Activated CD4-positive, alpha-beta memory T cell treated with anti-CD3 and anti-CD28 coated beads for 36 hours (primary cell): ENCODE data around the gene SLC12A6. TPM values are rescaled to one million over a fixed set of nuclear protein-coding genes. Genes with fewer than 3 reads are reported as not detected.

Experiments
- microRNA-seq: library from miRNA; unstranded; fragments of <30 nt; microRNA quantifications from one replicate; pipeline ENCODE4 v1.2.0, GENCODE V29; 2022; ENCODE audit warnings: borderline number of aligned reads, borderline microRNAs expressed, borderline replicate concordance
- total RNA-seq, 2 experiments: library from RNA; stranded (reverse); gene quantifications; one replicate each; pipeline ENCODE4 v1.2.3, GENCODE V29; 2021

SLC12A6 gene
- total RNA-seq, 2 experiments from 2014 or later: 18.4 to 18.5 TPM

Small RNAs within 50 kb of the gene (microRNA-seq; reads per million reads assigned to microRNA genes)
- gene MIR1233-1: not detected

Other genes starting within 250 kb of the SLC12A6 start
- 10 to 100 TPM; 62.7 to 68.4 TPM for gene EMC7, start 235.9 kb downstream of the SLC12A6 start, total RNA-seq
- 1 to 10 TPM; 2.0 to 2.3 TPM for gene PGBD4, start 235.7 kb downstream of the SLC12A6 start, total RNA-seq
- gene KATNBL1, start 127.7 kb downstream of the SLC12A6 start, total RNA-seq: 10 to 100 TPM; 44.7 to 56.7 TPM
- gene EMC4, start 112.8 kb downstream of the SLC12A6 start, total RNA-seq: 100 to 1,000 TPM; 107 to 110 TPM
- gene NOP10, start 5.4 kb upstream of the SLC12A6 start, total RNA-seq: 100 to 1,000 TPM; 211 to 214 TPM
- gene NUTM1, start 5.5 kb upstream of the SLC12A6 start, total RNA-seq: not detected
- gene LPCAT4, start 29.4 kb upstream of the SLC12A6 start, total RNA-seq: 10 to 100 TPM; 62.5 to 71.3 TPM
- 10 to 100 TPM; 65.3 to 72.9 TPM for gene GOLGA8A, start 100.0 kb upstream of the SLC12A6 start, total RNA-seq
- gene GOLGA8B, start 245.9 kb upstream of the SLC12A6 start, total RNA-seq: 100 to 1,000 TPM in 1 of 2 experiments, 10 to 100 TPM in 1; 85.2 to 103 TPM